Lower leg skin (tissue), 4 donors: Measurements from ENCODE around the gene HACD2. TPM values are rescaled to one million over a fixed set of nuclear protein-coding genes. Genes with fewer than 3 reads are reported as not detected.

Experiments used
- DNase-seq, 2 donors: peaks; one replicate each; pipeline ENCODE4 v3.0.0-alpha.2; 2019; ENCODE audit warnings: low spot score in 2 of 2
- H3K4me3 ChIP-seq: fragments of 200-600 bp; sonication (generic); 2 replicates; pipeline ENCODE4 v1.5.1; 2017; ENCODE audit warnings: mild to moderate bottlenecking, low read depth; ENCODE audit not compliant: poor library complexity, severe bottlenecking
- POLR2A ChIP-seq, 2 donors: fragments of 450-650 bp; IDR thresholded peaks; one replicate each; pipeline ENCODE4 v1.6.1; 2016 to 2017; ENCODE audit warnings: antibody characterized with exemption in 2 of 2, mild to moderate bottlenecking in 1 of 2, moderate library complexity in 1 of 2
- WGBS, 2 donors: methylation state at CpG; one replicate each; pipeline ENCODE4 v1.1.5; 2018; 5-methylcytosine and 5-hydroxymethylcytosine counted together
- intact Hi-C: fragments of 100-400 bp; cut with DNase I; formaldehyde crosslinking; loops from one replicate; pipeline ENCODE4 v1.15.0; 2023; ENCODE audit warnings: low total_unique reads
- total RNA-seq, 4 donors: library from RNA; depleted of rRNA; stranded (reverse); fragments of >200 nt; gene quantifications; one replicate each; pipeline ENCODE4 v1.1.0, GENCODE V29; 2016
- TF ChIP-seq, protein P1 (sequence below), 3 donors: fragments of 450-650 bp; IDR thresholded peaks; one replicate each; pipeline ENCODE4 v1.5.1; 2016; ENCODE audit warnings: antibody characterized with exemption in 3 of 3, mild to moderate bottlenecking in 3 of 3, moderate library complexity in 2 of 3

The HACD2 gene
- total RNA-seq, 4 donors from 2014 or later: 29.3 to 56.4 (median 40.2) TPM

GRCh38 chr3:123561188-123561587 is 23.7 kb downstream of the HACD2 start:
- no peak for DNase-seq
- no peak for TF ChIP-seq POLR2A (IDR thresholded peaks at IDR 0.05)
- TF ChIP-seq, protein P1, sequence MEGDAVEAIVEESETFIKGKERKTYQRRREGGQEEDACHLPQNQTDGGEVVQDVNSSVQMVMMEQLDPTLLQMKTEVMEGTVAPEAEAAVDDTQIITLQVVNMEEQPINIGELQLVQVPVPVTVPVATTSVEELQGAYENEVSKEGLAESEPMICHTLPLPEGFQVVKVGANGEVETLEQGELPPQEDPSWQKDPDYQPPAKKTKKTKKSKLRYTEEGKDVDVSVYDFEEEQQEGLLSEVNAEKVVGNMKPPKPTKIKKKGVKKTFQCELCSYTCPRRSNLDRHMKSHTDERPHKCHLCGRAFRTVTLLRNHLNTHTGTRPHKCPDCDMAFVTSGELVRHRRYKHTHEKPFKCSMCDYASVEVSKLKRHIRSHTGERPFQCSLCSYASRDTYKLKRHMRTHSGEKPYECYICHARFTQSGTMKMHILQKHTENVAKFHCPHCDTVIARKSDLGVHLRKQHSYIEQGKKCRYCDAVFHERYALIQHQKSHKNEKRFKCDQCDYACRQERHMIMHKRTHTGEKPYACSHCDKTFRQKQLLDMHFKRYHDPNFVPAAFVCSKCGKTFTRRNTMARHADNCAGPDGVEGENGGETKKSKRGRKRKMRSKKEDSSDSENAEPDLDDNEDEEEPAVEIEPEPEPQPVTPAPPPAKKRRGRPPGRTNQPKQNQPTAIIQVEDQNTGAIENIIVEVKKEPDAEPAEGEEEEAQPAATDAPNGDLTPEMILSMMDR (IDR thresholded peaks at IDR 0.05): no peak
- no peak overlapping the region for H3K4me3 ChIP-seq
- WGBS, 2 donors: 55 to 83% methylated on average over 2 of the region's 2 CpGs
- intact Hi-C loops: no loop called here

- peak in 1 of 2 donors; percentile 26 for DNase-seq
- no peak overlapping the region for H3K4me3 ChIP-seq
- 27% methylated on average over 12 of the region's 12 CpGs for WGBS, 2 donors
- intact Hi-C loops: loop anchor here (5.0 kb wide), 1 partner anchor 232 kb away; no protein-coding TSS in a partner anchor
- TF ChIP-seq, protein P1 (IDR thresholded peaks at IDR 0.05): no peak
- TF ChIP-seq POLR2A (IDR thresholded peaks at IDR 0.05): no peak
These were observed 25.6 kb downstream of the HACD2 start for GRCh38 chr3:123559040-123559861.

DNA sequence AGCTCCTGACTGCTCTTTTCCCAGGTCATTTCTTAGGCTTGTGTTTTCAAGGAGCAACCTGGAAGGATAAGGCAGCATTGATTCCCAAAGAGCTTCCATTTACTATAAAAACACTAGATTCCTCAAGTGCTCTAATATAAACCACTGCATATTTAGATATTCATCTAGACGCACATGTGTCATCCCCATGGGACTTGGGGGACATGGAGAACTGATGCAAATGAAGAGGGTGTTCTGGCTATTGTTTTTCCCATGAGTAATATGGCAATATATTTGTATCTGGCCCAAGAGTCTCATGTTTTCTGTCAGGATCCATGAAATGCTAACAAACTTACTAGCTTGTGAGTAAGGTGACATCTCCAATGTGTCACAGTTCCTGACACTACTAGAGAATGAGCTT is 31.3 kb downstream of the HACD2 start:
- intact Hi-C loops: no loop called here

DNA sequence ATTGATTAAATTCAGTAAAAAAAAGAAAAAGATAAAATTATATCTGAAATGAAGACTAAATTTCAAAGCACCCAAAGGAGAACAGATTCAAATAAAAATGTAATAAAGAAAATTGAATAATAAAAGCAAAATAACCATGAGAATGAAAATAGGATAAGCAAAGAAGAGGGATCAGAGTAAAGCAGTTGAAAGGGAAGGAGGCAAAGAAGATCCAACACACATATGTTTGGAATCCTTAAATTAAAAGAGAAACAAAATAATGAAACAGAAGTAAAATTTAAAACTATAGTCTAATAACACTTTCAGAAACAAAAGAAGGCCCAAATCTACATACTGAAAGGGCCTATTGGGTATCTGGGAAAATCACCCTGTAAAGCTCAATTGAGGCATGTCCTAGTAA is 32.1 kb downstream of the HACD2 start:
- DNase-seq: no peak
- no peak for TF ChIP-seq POLR2A (IDR thresholded peaks at IDR 0.05)
- TF ChIP-seq, protein P1 (IDR thresholded peaks at IDR 0.05): no peak
- intact Hi-C loops: no loop called here
- H3K4me3 ChIP-seq: no peak overlapping the region

More for the DNA sequence above, 31.3 kb downstream of the HACD2 start:
- H3K4me3 ChIP-seq: no peak overlapping the region
- no peak for TF ChIP-seq POLR2A (IDR thresholded peaks at IDR 0.05)
- TF ChIP-seq, protein P1 (IDR thresholded peaks at IDR 0.05): no peak
- 85 to 97% methylated on average over 1 of the region's 1 CpG for WGBS, 2 donors
- DNase-seq: no peak

DNA sequence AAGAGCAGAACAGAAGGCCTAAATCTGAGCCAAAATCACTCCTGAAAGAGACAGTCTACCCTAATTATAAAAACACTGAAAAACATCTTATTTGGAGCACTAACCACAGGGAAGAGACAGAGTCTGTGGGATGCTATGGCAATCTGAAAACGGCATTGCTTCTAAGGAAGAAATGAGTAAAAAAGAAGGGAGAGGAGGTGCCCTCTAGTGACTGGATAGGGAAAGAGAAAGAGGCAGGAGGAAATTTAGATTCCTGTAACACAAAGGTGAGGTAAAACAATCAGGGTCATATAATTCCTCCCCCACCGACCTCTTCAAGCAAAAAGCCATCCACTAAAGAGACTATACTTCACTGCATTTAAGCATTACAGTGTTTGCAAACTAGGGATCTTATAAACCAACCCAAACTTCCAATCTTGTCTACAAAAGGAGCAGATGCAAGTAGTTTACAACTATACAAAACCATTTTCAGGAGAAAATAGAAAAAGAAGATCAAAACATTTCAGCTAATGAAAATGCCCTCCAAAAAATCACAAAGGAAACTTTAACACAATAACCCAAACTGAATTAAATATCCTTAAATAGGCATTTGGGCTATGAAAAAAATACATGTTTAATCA is 32.6 kb downstream of the HACD2 start:
- intact Hi-C loops: no loop called here
- DNase-seq: no peak
- no peak for TF ChIP-seq POLR2A (IDR thresholded peaks at IDR 0.05)
- TF ChIP-seq, protein P1 (IDR thresholded peaks at IDR 0.05): no peak
- 34 to 35% methylated on average over 2 of the region's 2 CpGs for WGBS, 2 donors
- H3K4me3 ChIP-seq: no peak overlapping the region
